Measurements from ENCODE around the gene PHKG1. TPM values are rescaled to one million over a fixed set of nuclear protein-coding genes. Genes with fewer than 3 reads are reported as not detected.
"Not testable (repeated sequence)": the region's sequence is repeated elsewhere in the genome, so short reads cannot be mapped to it uniquely, and the experiment has no call there.

The PHKG1 gene
- total and polyA plus RNA-seq, 11 donors = 2.4 to 150 (median 19.7) TPM

- Histone ChIP-seq H3K4me3 (no peak overlapping the region), H3K9me3 (no peaks in the 10 kb centered on the region), H3K4me1 (peaks cover 0 to 9% (median 0%) of the 10 kb centered on the region in 12 donors), H3K36me3 (no peaks in the 10 kb centered on the region), H3K27me3 (peaks cover 0 to 7% (median 1%) of the 10 kb centered on the region in 9 donors), H3K27ac (no peak overlapping the region)
- intact Hi-C loops (cut with DNase I) = no loop called here
- WGBS, 4 donors = 50 to 92% (median 65%) methylated on average over 1 of the region's 1 CpG
- no peak for ATAC-seq
- TF ChIP-seq CTCF (IDR thresholded peaks at IDR 0.05) = no peak
- no peak for TF ChIP-seq POLR2A (IDR thresholded peaks at IDR 0.05)
- no peak for DNase-seq
Observed at GRCh38 chr7:56110611-56111010, 17.9 kb upstream of the PHKG1 start.

GRCh38 chr7:56107954-56108258 lies 15.2 kb upstream of the PHKG1 start:
- WGBS, 4 donors = 92 to 97% (median 97%) methylated on average over 1 of the region's 1 CpG
- Histone ChIP-seq H3K9me3 (no peaks in the 10 kb centered on the region), H3K36me3 (peaks cover 0 to 19% (median 14%) of the 10 kb centered on the region in 9 donors), H3K27ac (no peak overlapping the region), H3K4me1 (peaks cover 3 to 20% (median 11%) of the 10 kb centered on the region in 12 donors), H3K27me3 (peaks cover 0 to 4% (median 0%) of the 10 kb centered on the region in 9 donors), H3K4me3 (no peak overlapping the region)
- DNase-seq (no peak), ATAC-seq (no peak)
- TF ChIP-seq POLR2A (IDR thresholded peaks at IDR 0.05) = no peak
- no peak for TF ChIP-seq CTCF (IDR thresholded peaks at IDR 0.05)
- intact Hi-C loops (cut with DNase I) = loop anchor here in 2 of 10 donors (2.0 to 10.0 kb wide), 3 partner anchors 15 to 223 kb away; partner anchors contain the start of genes CCT6A (in 1 of the 2), PHKG1 (in 1 of the 2), PSPH (in 1 of the 2) and ZNF713 (in 1 of the 2)

GRCh38 chr7:56106108-56107073 lies 13.6 kb upstream of the PHKG1 start, which contains the start of gene CHCHD2:
Gene CHCHD2 (minus strand): TSS chr7:56106476. CDS start chr7:56106413, 63 bp downstream.
- ATAC-seq = peak; percentile 99 to 100 (median 100)
- Histone ChIP-seq H3K9me3 (no peaks in the 10 kb centered on the region), H3K36me3 (peaks cover 0 to 34% (median 29%) of the 10 kb centered on the region in 9 donors), H3K27me3 (peaks cover 0 to 4% (median 0%) of the 10 kb centered on the region in 9 donors), H3K4me1 (peaks cover 3 to 20% (median 11%) of the 10 kb centered on the region in 12 donors), H3K27ac (peak within 1 kb of the TSS; percentile 57 to 97 (median 88)), H3K4me3 (peak within 1 kb of the TSS; percentile 56 to 98 (median 78))
- no peak for TF ChIP-seq CTCF (IDR thresholded peaks at IDR 0.05)
- TF ChIP-seq POLR2A (IDR thresholded peaks at IDR 0.05) = peak; percentile 44 to 76
- 3 to 4% (median 4%) methylated on average over 52 to 57 of the region's 57 CpGs for WGBS, 4 donors
- peak; percentile 96 to 99 (median 97) for DNase-seq
- intact Hi-C loops (cut with DNase I) = loop anchor here in 2 of 10 donors (2.0 to 10.0 kb wide), 3 partner anchors 14 to 222 kb away; partner anchors contain the start of genes CCT6A (in 1 of the 2), PHKG1 (in 1 of the 2), PSPH (in 1 of the 2) and ZNF713 (in 1 of the 2)

GRCh38 chr7:56105508-56105907 lies 12.8 kb upstream of the PHKG1 start:
- Histone ChIP-seq H3K4me1 (peaks cover 3 to 20% (median 11%) of the 10 kb centered on the region in 12 donors), H3K27ac (peak overlapping the region in 11 of 12 donors; percentile 82 to 97 (median 90)), H3K9me3 (no peaks in the 10 kb centered on the region), H3K36me3 (peaks cover 0 to 43% (median 38%) of the 10 kb centered on the region in 9 donors), H3K4me3 (peak overlapping the region; percentile 56 to 98 (median 78)), H3K27me3 (peaks cover 0 to 4% (median 0%) of the 10 kb centered on the region in 9 donors)
- ATAC-seq = peak in 2 of 4 donors; percentile 20 to 54
- TF ChIP-seq CTCF (IDR thresholded peaks at IDR 0.05) = no peak
- TF ChIP-seq POLR2A (IDR thresholded peaks at IDR 0.05) = no peak
- intact Hi-C loops (cut with DNase I) = loop anchor here in 2 of 10 donors (5.0 to 10.0 kb wide), 2 partner anchors 53 to 221 kb away; partner anchors contain the start of genes CCT6A (in 1 of the 2), PSPH (in 1 of the 2) and ZNF713 (in 1 of the 2)
- peak in 1 of 5 donors; percentile 20 for DNase-seq
- 14 to 23% (median 20%) methylated on average over 6 of the region's 6 CpGs for WGBS, 4 donors

GRCh38 chr7:56104138-56104537 lies 11.4 kb upstream of the PHKG1 start:
- not testable (repeated sequence) for H3K27ac ChIP-seq, H3K27me3 ChIP-seq, H3K9me3 ChIP-seq, H3K4me3 ChIP-seq, ATAC-seq
- Histone ChIP-seq H3K4me1 (peaks cover 3 to 20% (median 11%) of the 10 kb centered on the region in 12 donors), H3K36me3 (peaks cover 3 to 57% (median 52%) of the 10 kb centered on the region in 9 donors)
- DNase-seq = peak in 1 of 5 donors; percentile 40
- 73 to 90% (median 87%) methylated on average over 4 to 9 of the region's 9 CpGs for WGBS, 4 donors
- intact Hi-C loops (cut with DNase I) = loop anchor here in 1 of 10 donors (10.0 kb wide), 1 partner anchor 219 kb away; the partner anchor contains the start of gene ZNF713
